ENCODE results near the gene CCR2. TPM values are rescaled to one million over a fixed set of nuclear protein-coding genes. Genes with fewer than 3 reads are reported as not detected.

CCR2 gene
- polyA plus RNA-seq, 1 donor (not counting 4 experiments of a cell fraction or from before 2014, with no cell fraction given): 0.07 TPM

- TF ChIP-seq, protein P1, sequence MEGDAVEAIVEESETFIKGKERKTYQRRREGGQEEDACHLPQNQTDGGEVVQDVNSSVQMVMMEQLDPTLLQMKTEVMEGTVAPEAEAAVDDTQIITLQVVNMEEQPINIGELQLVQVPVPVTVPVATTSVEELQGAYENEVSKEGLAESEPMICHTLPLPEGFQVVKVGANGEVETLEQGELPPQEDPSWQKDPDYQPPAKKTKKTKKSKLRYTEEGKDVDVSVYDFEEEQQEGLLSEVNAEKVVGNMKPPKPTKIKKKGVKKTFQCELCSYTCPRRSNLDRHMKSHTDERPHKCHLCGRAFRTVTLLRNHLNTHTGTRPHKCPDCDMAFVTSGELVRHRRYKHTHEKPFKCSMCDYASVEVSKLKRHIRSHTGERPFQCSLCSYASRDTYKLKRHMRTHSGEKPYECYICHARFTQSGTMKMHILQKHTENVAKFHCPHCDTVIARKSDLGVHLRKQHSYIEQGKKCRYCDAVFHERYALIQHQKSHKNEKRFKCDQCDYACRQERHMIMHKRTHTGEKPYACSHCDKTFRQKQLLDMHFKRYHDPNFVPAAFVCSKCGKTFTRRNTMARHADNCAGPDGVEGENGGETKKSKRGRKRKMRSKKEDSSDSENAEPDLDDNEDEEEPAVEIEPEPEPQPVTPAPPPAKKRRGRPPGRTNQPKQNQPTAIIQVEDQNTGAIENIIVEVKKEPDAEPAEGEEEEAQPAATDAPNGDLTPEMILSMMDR (optimal IDR thresholded peaks at IDR 0.05 in 1 of 3, IDR thresholded peaks at IDR 0.05 in 1 of 3, conservative IDR thresholded peaks at IDR 0.05 in 1 of 3; ENCODE audit: extremely low read depth in 1 of 3, insufficient read depth in 2 of 3, low read length in 3 of 3): no peak
- no peak for TF ChIP-seq EZH2 (IDR thresholded peaks at IDR 0.05; ENCODE audit: low read length)
- Histone ChIP-seq H3K27me3 (ENCODE audit: control insufficient read depth, extremely low read depth, insufficient read depth, low read length) (no peaks in the 10 kb centered on the region), H3K4me1 (ENCODE audit: control insufficient read depth, extremely low read depth, insufficient read depth, low read length) (peaks cover 8% of the 10 kb centered on the region), H3K4me3 (ENCODE audit: control insufficient read depth in 2 of 3, extremely low read depth in 1 of 3, insufficient read depth in 2 of 3, low read depth in 1 of 3, low read length in 3 of 3) (no peak overlapping the region), H3K9ac (ENCODE audit: control insufficient read depth, extremely low read depth, insufficient read depth, low read length) (no peak overlapping the region), H3K9me1 (ENCODE audit: control insufficient read depth, extremely low read depth, insufficient read depth, low read length) (no peaks in the 10 kb centered on the region), H2AFZ (ENCODE audit: control insufficient read depth, low read length) (no peak overlapping the region), H3K4me2 (ENCODE audit: control insufficient read depth, extremely low read depth, insufficient read depth, low read depth, low read length) (no peak overlapping the region), H3K27ac (ENCODE audit: control insufficient read depth, insufficient read depth, low read length) (no peak overlapping the region), H4K20me1 (ENCODE audit: control insufficient read depth, extremely low read depth, insufficient read depth, low read length) (no peaks in the 10 kb centered on the region), H3K9me3 (ENCODE audit: control insufficient read depth, low read depth, low read length) (no peaks in the 10 kb centered on the region), H3K36me3 (ENCODE audit: control insufficient read depth in 2 of 2, extremely low read depth in 1 of 2, insufficient read depth in 2 of 2, low read length in 2 of 2) (no peaks in the 10 kb centered on the region), H3K79me2 (ENCODE audit: control insufficient read depth, insufficient read depth, low read length) (no peaks in the 10 kb centered on the region)
- peak; percentile 45 for DNase-seq (ENCODE audit: low read depth, low spot score)
- FAIRE-seq: peak; percentile 90
- dilution Hi-C loops (cut with MboI; ENCODE audit: extremely low pct_ligation_motif_present, low sequenced_read_pairs): no loop called here
Measured at GRCh38 chr3:46312991-46313390, 40.9 kb upstream of the CCR2 start.

DNA sequence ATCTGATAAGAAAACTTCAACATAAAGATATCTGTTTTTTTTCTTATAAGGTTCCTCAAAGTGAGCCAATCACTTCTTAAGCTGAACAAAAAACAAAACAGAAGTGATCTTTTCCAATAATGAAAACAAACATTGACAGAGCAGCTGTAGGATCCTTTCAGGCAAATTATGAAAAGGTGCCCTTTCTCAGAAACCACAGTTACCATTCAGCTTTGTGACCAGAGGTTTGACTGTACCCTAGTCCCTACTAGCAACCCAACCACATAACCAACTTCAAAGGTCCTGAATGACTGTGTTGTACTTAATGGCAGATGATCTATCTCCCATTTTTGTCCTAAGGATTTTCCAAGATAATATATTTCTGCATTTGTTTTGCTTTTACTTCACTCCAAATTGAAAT, 39.4 kb upstream of the CCR2 start:
- no peak for DNase-seq (ENCODE audit: low read depth, low spot score)
- H2AFZ ChIP-seq (ENCODE audit: control insufficient read depth, low read length): no peak overlapping the region
- no peak overlapping the region for H3K27ac ChIP-seq (ENCODE audit: control insufficient read depth, insufficient read depth, low read length)
- H3K9me1 ChIP-seq (ENCODE audit: control insufficient read depth, extremely low read depth, insufficient read depth, low read length): no peaks in the 10 kb centered on the region
- dilution Hi-C loops (cut with MboI; ENCODE audit: extremely low pct_ligation_motif_present, low sequenced_read_pairs): no loop called here
- H3K4me1 ChIP-seq (ENCODE audit: control insufficient read depth, extremely low read depth, insufficient read depth, low read length): peaks cover 8% of the 10 kb centered on the region
- no peaks in the 10 kb centered on the region for H3K79me2 ChIP-seq (ENCODE audit: control insufficient read depth, insufficient read depth, low read length)
- no peaks in the 10 kb centered on the region for H3K27me3 ChIP-seq (ENCODE audit: control insufficient read depth, extremely low read depth, insufficient read depth, low read length)
- H3K4me2 ChIP-seq (ENCODE audit: control insufficient read depth, extremely low read depth, insufficient read depth, low read depth, low read length): no peak overlapping the region
- H3K36me3 ChIP-seq (ENCODE audit: control insufficient read depth in 2 of 2, extremely low read depth in 1 of 2, insufficient read depth in 2 of 2, low read length in 2 of 2): no peaks in the 10 kb centered on the region
- no peak overlapping the region for H3K9ac ChIP-seq (ENCODE audit: control insufficient read depth, extremely low read depth, insufficient read depth, low read length)
- TF ChIP-seq EZH2 (IDR thresholded peaks at IDR 0.05; ENCODE audit: low read length): no peak
- TF ChIP-seq, protein P1 (optimal IDR thresholded peaks at IDR 0.05 in 1 of 3, IDR thresholded peaks at IDR 0.05 in 1 of 3, conservative IDR thresholded peaks at IDR 0.05 in 1 of 3; ENCODE audit: extremely low read depth in 1 of 3, insufficient read depth in 2 of 3, low read length in 3 of 3): no peak
- FAIRE-seq: no peak
- H3K9me3 ChIP-seq (ENCODE audit: control insufficient read depth, low read depth, low read length): no peaks in the 10 kb centered on the region
- H4K20me1 ChIP-seq (ENCODE audit: control insufficient read depth, extremely low read depth, insufficient read depth, low read length): no peaks in the 10 kb centered on the region
- H3K4me3 ChIP-seq (ENCODE audit: control insufficient read depth in 2 of 3, extremely low read depth in 1 of 3, insufficient read depth in 2 of 3, low read depth in 1 of 3, low read length in 3 of 3): no peak overlapping the region
